Ishikawa (cell line): ENCODE data around the gene BAIAP3.

Experiments used
- CEBPB ChIP-seq: IDR thresholded peaks from 2 replicates; pipeline ENCODE4 v1.6.1; 2012
- CREB1 ChIP-seq: IDR thresholded peaks from 2 replicates; pipeline ENCODE4 v1.6.1; 2012; ENCODE audit warnings: low read depth
- EGR1 ChIP-seq: IDR thresholded peaks from 2 replicates; pipeline ENCODE4 v1.6.1; 2012
- EP300 ChIP-seq: IDR thresholded peaks from 2 replicates; pipeline ENCODE4 v1.6.1; 2012; ENCODE audit warnings: borderline replicate concordance
- FOXM1 ChIP-seq: IDR thresholded peaks from 2 replicates; pipeline ENCODE4 v1.6.1; 2012; ENCODE audit warnings: low read depth, borderline replicate concordance
- MAX ChIP-seq: IDR thresholded peaks from 2 replicates; pipeline ENCODE4 v1.6.1; 2012
- NFIC ChIP-seq: IDR thresholded peaks from 2 replicates; pipeline ENCODE4 v1.6.1; 2012
- RAD21 ChIP-seq: IDR thresholded peaks from 2 replicates; pipeline ENCODE4 v1.6.1; 2012; ENCODE audit warnings: low read depth
- TAF1 ChIP-seq: IDR thresholded peaks from 2 replicates; pipeline ENCODE4 v1.6.1; 2012; ENCODE audit warnings: low read depth, mild to moderate bottlenecking
- TCF12 ChIP-seq: IDR thresholded peaks from 2 replicates; pipeline ENCODE4 v1.6.1; 2012; ENCODE audit warnings: low read depth
- TEAD4 ChIP-seq: IDR thresholded peaks from 2 replicates; pipeline ENCODE4 v1.6.1; 2012
- YY1 ChIP-seq: IDR thresholded peaks from 2 replicates; pipeline ENCODE4 v1.6.1; 2012; ENCODE audit warnings: low read depth
- ZBTB7A ChIP-seq: IDR thresholded peaks from 2 replicates; pipeline ENCODE4 v1.6.1; 2012; ENCODE audit warnings: low read depth
- TF ChIP-seq, protein P1 (sequence below): IDR thresholded peaks from 2 replicates; pipeline ENCODE4 v1.6.1; 2012
- TF ChIP-seq, protein P2 (sequence below): IDR thresholded peaks from 2 replicates; pipeline ENCODE4 v1.6.1; 2012; ENCODE audit warnings: low read depth, mild to moderate bottlenecking

The BAIAP3 gene

DNA sequence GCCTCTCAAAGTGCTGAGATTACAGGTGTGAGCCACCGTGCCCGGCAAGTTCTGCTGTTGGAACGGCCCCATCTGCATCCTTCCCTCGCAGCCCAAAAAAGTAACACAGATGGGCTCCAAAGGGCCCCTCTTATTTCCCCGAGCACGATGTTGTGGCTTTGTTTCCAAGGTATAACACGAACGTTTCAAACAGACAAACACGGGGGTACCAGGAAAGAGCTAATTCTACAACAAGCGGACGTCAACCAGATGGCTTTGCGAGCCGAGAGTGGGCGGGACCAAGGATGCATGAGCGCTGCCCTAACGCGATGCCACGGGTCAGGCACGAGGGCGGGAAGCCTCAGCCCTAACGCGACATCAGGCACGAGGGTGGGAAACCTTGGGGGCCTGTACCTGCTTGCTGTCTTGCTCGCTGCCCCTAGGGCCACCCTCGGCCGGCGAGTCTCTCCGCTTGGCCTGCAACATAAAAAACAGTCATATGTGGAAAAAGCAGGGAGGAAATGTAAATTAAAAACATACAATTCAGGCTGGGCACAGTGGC lies 56.9 kb downstream of the BAIAP3 start:
- TF ChIP-seq TAF1 (no peak), CEBPB (no peak), MAX (no peak)

DNA sequence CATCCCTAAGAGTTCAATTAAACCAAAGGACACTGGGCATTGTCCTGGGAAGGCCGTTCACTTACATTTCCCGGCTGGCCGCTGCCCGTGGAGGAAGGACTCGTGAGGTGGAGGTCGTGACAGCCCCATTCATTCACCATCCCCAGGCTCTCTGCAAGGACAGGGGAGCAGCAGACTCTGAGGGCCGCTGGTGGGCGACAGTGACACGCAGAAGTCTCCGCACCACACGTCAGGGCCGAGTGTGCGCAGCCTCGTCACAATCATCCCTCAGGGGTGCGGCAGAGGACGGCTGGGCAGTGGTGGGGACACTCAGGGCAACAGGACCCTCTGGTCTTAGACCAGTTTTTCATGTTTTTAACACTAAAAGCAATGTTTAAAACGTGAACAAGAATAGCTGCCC lies 59.4 kb downstream of the BAIAP3 start:
- TF ChIP-seq YY1 (no peak), FOXM1 (no peak), TAF1 (no peak), RAD21 (no peak)

- TF ChIP-seq YY1 (no peak), NFIC (no peak), TEAD4 (no peak), FOXM1 (no peak), RAD21 (no peak), EGR1 (no peak), CEBPB (no peak), ZBTB7A (no peak), TAF1 (no peak), CREB1 (no peak), TCF12 (no peak), MAX (no peak), EP300 (no peak)
- TF ChIP-seq, protein P1, sequence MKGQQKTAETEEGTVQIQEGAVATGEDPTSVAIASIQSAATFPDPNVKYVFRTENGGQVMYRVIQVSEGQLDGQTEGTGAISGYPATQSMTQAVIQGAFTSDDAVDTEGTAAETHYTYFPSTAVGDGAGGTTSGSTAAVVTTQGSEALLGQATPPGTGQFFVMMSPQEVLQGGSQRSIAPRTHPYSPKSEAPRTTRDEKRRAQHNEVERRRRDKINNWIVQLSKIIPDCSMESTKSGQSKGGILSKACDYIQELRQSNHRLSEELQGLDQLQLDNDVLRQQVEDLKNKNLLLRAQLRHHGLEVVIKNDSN: no peak
- TF ChIP-seq, protein P2, sequence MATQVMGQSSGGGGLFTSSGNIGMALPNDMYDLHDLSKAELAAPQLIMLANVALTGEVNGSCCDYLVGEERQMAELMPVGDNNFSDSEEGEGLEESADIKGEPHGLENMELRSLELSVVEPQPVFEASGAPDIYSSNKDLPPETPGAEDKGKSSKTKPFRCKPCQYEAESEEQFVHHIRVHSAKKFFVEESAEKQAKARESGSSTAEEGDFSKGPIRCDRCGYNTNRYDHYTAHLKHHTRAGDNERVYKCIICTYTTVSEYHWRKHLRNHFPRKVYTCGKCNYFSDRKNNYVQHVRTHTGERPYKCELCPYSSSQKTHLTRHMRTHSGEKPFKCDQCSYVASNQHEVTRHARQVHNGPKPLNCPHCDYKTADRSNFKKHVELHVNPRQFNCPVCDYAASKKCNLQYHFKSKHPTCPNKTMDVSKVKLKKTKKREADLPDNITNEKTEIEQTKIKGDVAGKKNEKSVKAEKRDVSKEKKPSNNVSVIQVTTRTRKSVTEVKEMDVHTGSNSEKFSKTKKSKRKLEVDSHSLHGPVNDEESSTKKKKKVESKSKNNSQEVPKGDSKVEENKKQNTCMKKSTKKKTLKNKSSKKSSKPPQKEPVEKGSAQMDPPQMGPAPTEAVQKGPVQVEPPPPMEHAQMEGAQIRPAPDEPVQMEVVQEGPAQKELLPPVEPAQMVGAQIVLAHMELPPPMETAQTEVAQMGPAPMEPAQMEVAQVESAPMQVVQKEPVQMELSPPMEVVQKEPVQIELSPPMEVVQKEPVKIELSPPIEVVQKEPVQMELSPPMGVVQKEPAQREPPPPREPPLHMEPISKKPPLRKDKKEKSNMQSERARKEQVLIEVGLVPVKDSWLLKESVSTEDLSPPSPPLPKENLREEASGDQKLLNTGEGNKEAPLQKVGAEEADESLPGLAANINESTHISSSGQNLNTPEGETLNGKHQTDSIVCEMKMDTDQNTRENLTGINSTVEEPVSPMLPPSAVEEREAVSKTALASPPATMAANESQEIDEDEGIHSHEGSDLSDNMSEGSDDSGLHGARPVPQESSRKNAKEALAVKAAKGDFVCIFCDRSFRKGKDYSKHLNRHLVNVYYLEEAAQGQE: no peak
Measured at GRCh38 chr16:1393613-1394176, 60.2 kb downstream of the BAIAP3 start.

- TF ChIP-seq NFIC: no peak
- TF ChIP-seq TCF12: no peak
- no peak for TF ChIP-seq ZBTB7A
- TF ChIP-seq CREB1: no peak
- TF ChIP-seq, protein P1: no peak
- TF ChIP-seq EGR1: no peak
- no peak for TF ChIP-seq YY1
- no peak for TF ChIP-seq CEBPB
Measured at GRCh38 chr16:1394367-1394951, 61.0 kb downstream of the BAIAP3 start.

GRCh38 chr16:1395444-1396031 lies 62.1 kb downstream of the BAIAP3 start:
- TF ChIP-seq, protein P2: no peak
- no peak for TF ChIP-seq EP300

GRCh38 chr16:1397779-1398178 lies 64.3 kb downstream of the BAIAP3 start:
- TF ChIP-seq, protein P1: no peak
- TF ChIP-seq TCF12: no peak
- TF ChIP-seq EP300: no peak
- TF ChIP-seq NFIC: no peak
- TF ChIP-seq ZBTB7A: no peak
- no peak for TF ChIP-seq TEAD4
- no peak for TF ChIP-seq CREB1
